ENCODE data around the gene BCAS4. TPM values are rescaled to one million over a fixed set of nuclear protein-coding genes. Genes with fewer than 3 reads are reported as not detected.

BCAS4 gene
- total RNA-seq, 1 donor from 2014 or later: 9.3 TPM

DNA sequence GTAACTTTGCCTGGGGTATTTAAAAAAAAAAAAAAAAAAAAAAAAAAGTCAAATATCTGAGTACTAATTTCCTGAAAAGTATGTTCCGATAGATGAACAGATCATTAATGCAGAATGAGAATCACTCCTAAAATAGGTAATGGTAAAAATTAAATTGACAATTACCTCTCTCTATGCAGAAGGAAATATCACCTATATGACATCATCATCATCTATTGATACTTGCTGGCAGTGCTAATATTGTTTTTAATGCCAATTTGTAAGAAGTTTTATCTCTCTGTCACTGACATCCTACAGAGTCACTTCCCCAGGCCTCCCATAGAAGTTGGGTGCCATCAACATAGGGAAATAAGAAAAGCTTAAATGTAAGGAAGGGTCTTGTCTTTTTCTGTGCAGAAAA is 106.4 kb downstream of the BCAS4 start:
- H3K9me3 Mint-ChIP-seq: no peaks in the 10 kb centered on the region
- peaks cover 19% of the 10 kb centered on the region for H3K36me3 Mint-ChIP-seq

DNA sequence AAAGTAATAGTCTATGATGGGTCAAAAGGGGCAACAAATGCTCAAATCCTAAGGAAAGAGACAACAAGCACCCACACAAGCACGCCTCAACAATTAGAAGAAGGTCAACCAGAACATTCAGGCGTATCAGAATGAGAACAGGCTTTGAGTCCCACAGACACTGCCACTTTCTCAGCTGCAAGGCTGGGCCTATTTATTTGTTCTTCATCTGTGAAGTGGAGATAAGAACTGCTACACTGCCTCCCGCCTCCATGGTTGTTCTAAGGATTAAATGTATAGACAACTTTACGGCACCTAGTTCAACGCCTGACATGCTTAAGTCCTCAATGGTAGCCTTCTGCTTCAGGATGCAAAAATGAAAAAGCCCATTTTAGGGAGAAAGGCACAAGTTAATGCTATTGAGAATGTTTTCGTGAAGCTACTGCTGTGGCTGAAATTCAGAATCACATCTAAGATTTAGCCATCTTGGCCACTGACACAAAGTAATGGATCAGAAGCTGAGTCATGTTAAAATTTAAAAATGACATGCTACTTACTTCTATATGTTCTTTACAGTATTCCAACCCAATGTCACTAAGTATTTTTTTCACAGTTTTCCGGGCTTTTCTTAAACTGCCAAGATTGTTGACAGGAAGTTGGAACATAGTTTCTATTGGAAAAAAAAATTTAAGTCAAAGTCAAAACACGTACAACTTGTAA is 108.6 kb downstream of the BCAS4 start:
- Mint-ChIP-seq H3K36me3 (peaks cover 13% of the 10 kb centered on the region), H3K27ac (no peak overlapping the region), H3K4me1 (ENCODE audit: unreplicated experiment) (peaks cover 16% of the 10 kb centered on the region), H3K27me3 (no peaks in the 10 kb centered on the region), H3K4me3 (no peak overlapping the region), H3K9me3 (no peaks in the 10 kb centered on the region)
- DNase-seq (ENCODE audit: extremely low spot score, unreplicated experiment): no peak
- TF ChIP-seq, protein P1, sequence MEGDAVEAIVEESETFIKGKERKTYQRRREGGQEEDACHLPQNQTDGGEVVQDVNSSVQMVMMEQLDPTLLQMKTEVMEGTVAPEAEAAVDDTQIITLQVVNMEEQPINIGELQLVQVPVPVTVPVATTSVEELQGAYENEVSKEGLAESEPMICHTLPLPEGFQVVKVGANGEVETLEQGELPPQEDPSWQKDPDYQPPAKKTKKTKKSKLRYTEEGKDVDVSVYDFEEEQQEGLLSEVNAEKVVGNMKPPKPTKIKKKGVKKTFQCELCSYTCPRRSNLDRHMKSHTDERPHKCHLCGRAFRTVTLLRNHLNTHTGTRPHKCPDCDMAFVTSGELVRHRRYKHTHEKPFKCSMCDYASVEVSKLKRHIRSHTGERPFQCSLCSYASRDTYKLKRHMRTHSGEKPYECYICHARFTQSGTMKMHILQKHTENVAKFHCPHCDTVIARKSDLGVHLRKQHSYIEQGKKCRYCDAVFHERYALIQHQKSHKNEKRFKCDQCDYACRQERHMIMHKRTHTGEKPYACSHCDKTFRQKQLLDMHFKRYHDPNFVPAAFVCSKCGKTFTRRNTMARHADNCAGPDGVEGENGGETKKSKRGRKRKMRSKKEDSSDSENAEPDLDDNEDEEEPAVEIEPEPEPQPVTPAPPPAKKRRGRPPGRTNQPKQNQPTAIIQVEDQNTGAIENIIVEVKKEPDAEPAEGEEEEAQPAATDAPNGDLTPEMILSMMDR (conservative IDR thresholded peaks at IDR 0.05): no peak

More for the DNA sequence above, 106.4 kb downstream of the BCAS4 start:
- no peak for DNase-seq (ENCODE audit: extremely low spot score, unreplicated experiment)
- Mint-ChIP-seq H3K27ac (no peak overlapping the region), H3K4me1 (ENCODE audit: unreplicated experiment) (peaks cover 9% of the 10 kb centered on the region), H3K4me3 (no peak overlapping the region), H3K27me3 (no peaks in the 10 kb centered on the region)
- TF ChIP-seq, protein P1 (conservative IDR thresholded peaks at IDR 0.05): no peak

DNA sequence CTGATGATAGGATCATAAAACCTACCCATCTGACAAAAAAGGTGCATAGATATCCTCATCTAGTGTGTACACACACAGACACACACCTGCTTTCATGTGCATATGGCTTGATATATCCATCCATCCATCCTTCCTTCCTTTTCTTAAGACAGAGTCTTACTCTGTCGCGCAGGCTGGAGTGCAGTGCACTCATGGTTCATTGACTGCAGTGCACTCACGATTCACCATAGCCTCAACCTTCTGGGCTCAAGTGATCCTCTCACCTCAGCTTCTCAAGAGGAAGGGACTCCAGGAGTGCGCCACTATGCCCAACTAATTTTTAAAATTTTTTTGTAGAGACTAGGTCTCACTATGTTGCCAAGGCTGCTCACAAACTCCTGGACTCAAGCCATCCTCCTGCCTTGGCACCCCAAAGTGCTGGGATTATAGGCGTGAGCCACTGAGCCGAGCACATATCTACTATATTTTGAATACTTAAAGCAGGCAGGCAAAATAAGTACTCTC is 109.3 kb downstream of the BCAS4 start:
- no peaks in the 10 kb centered on the region for H3K9me3 Mint-ChIP-seq
- H3K4me1 Mint-ChIP-seq (ENCODE audit: unreplicated experiment): peaks cover 16% of the 10 kb centered on the region
- peaks cover 12% of the 10 kb centered on the region for H3K36me3 Mint-ChIP-seq
- H3K27me3 Mint-ChIP-seq: no peaks in the 10 kb centered on the region
- no peak overlapping the region for H3K27ac Mint-ChIP-seq
- H3K4me3 Mint-ChIP-seq: no peak overlapping the region
- TF ChIP-seq, protein P1 (conservative IDR thresholded peaks at IDR 0.05): no peak
- no peak for DNase-seq (ENCODE audit: extremely low spot score, unreplicated experiment)

DNA sequence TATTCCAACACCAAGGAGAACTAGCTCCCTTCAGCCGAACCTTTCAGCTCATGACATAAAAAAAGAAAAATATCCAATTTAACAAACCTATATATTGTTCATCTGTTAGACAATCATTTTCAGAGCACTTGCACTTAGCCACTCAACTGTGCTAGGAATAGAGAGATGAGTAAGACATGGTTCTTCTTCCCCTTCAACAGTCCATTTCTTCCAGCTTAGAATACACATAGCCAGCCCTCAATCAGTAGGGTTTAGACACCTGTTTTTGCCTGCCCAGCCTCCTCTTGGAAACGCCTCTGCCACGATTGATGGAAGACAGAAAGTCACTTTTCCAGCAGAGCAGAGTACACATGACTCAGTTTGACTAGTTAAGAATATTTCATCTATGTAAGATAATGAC is 114.6 kb downstream of the BCAS4 start:
- H3K4me3 Mint-ChIP-seq: no peak overlapping the region
- no peak for DNase-seq (ENCODE audit: extremely low spot score, unreplicated experiment)
- peaks cover 36% of the 10 kb centered on the region for H3K4me1 Mint-ChIP-seq (ENCODE audit: unreplicated experiment)
- H3K9me3 Mint-ChIP-seq: no peaks in the 10 kb centered on the region
- TF ChIP-seq, protein P1 (conservative IDR thresholded peaks at IDR 0.05): no peak
- no peaks in the 10 kb centered on the region for H3K27me3 Mint-ChIP-seq
- peaks cover 25% of the 10 kb centered on the region for H3K36me3 Mint-ChIP-seq
- H3K27ac Mint-ChIP-seq: peak overlapping the region; percentile 8

DNA sequence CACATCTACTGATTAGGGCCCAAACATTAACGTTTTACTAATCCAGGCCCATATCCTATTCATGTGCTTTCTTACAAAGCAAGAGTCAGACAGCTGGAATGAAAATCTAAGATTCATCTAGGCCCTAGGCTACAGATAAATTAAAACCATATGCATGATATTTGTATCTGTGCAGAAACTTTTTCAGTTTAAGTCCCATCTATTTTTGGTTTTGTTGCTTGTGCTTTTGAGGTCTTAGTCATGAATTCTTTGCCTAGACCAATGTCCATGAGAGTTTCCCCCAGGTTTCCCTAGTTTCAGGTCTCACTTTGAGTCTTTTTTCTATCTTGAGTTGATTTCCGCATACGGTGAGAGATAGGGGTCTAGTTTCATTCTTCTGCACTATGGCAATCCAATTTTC is 116.2 kb downstream of the BCAS4 start:
- DNase-seq (ENCODE audit: extremely low spot score, unreplicated experiment): no peak
- Mint-ChIP-seq H3K27me3 (no peaks in the 10 kb centered on the region), H3K27ac (peak overlapping the region; percentile 47), H3K4me3 (peak overlapping the region; percentile 4), H3K9me3 (no peaks in the 10 kb centered on the region), H3K36me3 (peaks cover 27% of the 10 kb centered on the region), H3K4me1 (ENCODE audit: unreplicated experiment) (peaks cover 46% of the 10 kb centered on the region)
- TF ChIP-seq, protein P1 (conservative IDR thresholded peaks at IDR 0.05): no peak

Measured in type B pancreatic cell (in vitro differentiated cells).